Trophoblast cell (in vitro differentiated cells and primary cell): ENCODE data around the gene C6orf62.
"Not testable (repeated sequence)": the region's sequence is repeated elsewhere in the genome, so short reads cannot be mapped to it uniquely, and the experiment has no call there.

Experiments used
- DNase-seq, 2 donors: peaks; one replicate each; pipeline ENCODE4 v3.0.0-alpha.2; 2016
- H2AFZ ChIP-seq: 2 replicates; pipeline ENCODE4 v1.6.1; 2013; ENCODE audit warnings: low read length, moderate library complexity, mild to moderate bottlenecking; ENCODE audit not compliant: insufficient read depth, poor library complexity
- H2AK5ac ChIP-seq: 2 replicates; pipeline ENCODE4 v1.6.1; 2013; ENCODE audit warnings: mild to moderate bottlenecking, low read length
- H2BK120ac ChIP-seq: 2 replicates; pipeline ENCODE4 v1.6.1; 2013; ENCODE audit warnings: low read length, mild to moderate bottlenecking, moderate library complexity; ENCODE audit not compliant: insufficient read depth, poor library complexity
- H2BK12ac ChIP-seq: 2 replicates; pipeline ENCODE4 v1.6.1; 2013; ENCODE audit warnings: mild to moderate bottlenecking, low read length, moderate library complexity
- H2BK5ac ChIP-seq: 2 replicates; pipeline ENCODE4 v1.6.1; 2013; ENCODE audit warnings: low read length, low read depth, moderate library complexity, mild to moderate bottlenecking; ENCODE audit not compliant: poor library complexity
- H3K14ac ChIP-seq: 2 replicates; pipeline ENCODE4 v1.6.1; 2013; ENCODE audit warnings: mild to moderate bottlenecking, low read length
- H3K18ac ChIP-seq: 2 replicates; pipeline ENCODE4 v1.6.1; 2013; ENCODE audit warnings: mild to moderate bottlenecking, low read length
- H3K23ac ChIP-seq: 2 replicates; pipeline ENCODE4 v1.6.1; 2013; ENCODE audit warnings: low read length
- H3K27ac ChIP-seq: 2 replicates; pipeline ENCODE4 v1.5.1; 2013; ENCODE audit warnings: low read depth, mild to moderate bottlenecking, inconsistent platforms, low read length, moderate library complexity
- H3K27me3 ChIP-seq: 2 replicates; pipeline ENCODE4 v1.6.1; 2013; ENCODE audit warnings: inconsistent platforms, mild to moderate bottlenecking, low read length, moderate library complexity; ENCODE audit not compliant: insufficient read depth
- H3K36me3 ChIP-seq, 2 experiments: 1 replicate in 1 of 2; 2 replicates in 1 of 2; pipeline ENCODE4 v1.6.1; 2013; ENCODE audit warnings: low read length in 2 of 2, mild to moderate bottlenecking in 2 of 2, moderate library complexity in 1 of 2; ENCODE audit not compliant: insufficient read depth in 2 of 2, control insufficient read depth in 1 of 2
- H3K4ac ChIP-seq: 2 replicates; pipeline ENCODE4 v1.6.1; 2013; ENCODE audit warnings: low read depth, mild to moderate bottlenecking, low read length, moderate library complexity
- H3K4me1 ChIP-seq, 2 experiments: 1 replicate in 1 of 2; 2 replicates in 1 of 2; pipeline ENCODE4 v1.6.1; 2013; ENCODE audit warnings: low read length in 2 of 2, mild to moderate bottlenecking in 2 of 2, moderate library complexity in 1 of 2; ENCODE audit not compliant: insufficient read depth in 2 of 2, control insufficient read depth in 1 of 2
- H3K4me2 ChIP-seq: 2 replicates; pipeline ENCODE4 v1.6.1; 2013; ENCODE audit warnings: inconsistent platforms, mild to moderate bottlenecking, low read length, moderate library complexity
- H3K4me3 ChIP-seq: 2 replicates; pipeline ENCODE4 v1.5.1; 2013; ENCODE audit warnings: mild to moderate bottlenecking, low read depth, low read length, inconsistent platforms
- H3K79me1 ChIP-seq: one replicate; pipeline ENCODE4 v1.6.1; 2013; ENCODE audit warnings: low read length
- H3K79me2 ChIP-seq: 2 replicates; pipeline ENCODE4 v1.6.1; 2013; ENCODE audit warnings: low read length, mild to moderate bottlenecking; ENCODE audit not compliant: control insufficient read depth, insufficient read depth, poor library complexity
- H3K9ac ChIP-seq: 2 replicates; pipeline ENCODE4 v1.6.1; 2013; ENCODE audit warnings: mild to moderate bottlenecking, low read length
- H3K9me3 ChIP-seq: 2 replicates; pipeline ENCODE4 v1.6.1; 2013; ENCODE audit warnings: low read depth, mild to moderate bottlenecking, control low read depth, inconsistent platforms, low read length; ENCODE audit not compliant: insufficient read depth
- H4K12ac ChIP-seq: 2 replicates; pipeline ENCODE4 v1.6.1; 2013; ENCODE audit warnings: low read depth, mild to moderate bottlenecking, low read length, moderate library complexity
- H4K8ac ChIP-seq: 2 replicates; pipeline ENCODE4 v1.6.1; 2013; ENCODE audit warnings: low read depth, mild to moderate bottlenecking, low read length, moderate library complexity
- H4K91ac ChIP-seq: one replicate; pipeline ENCODE4 v1.6.1; 2013; ENCODE audit warnings: low read depth, mild to moderate bottlenecking, low read length, moderate library complexity
- WGBS: extraction: QIAGEN DNeasy Blood & Tissue Kit; methylation state at CpG from one replicate; pipeline ENCODE4 v1.1.7; 2013; ENCODE audit warnings: missing lambda C conversion rate; ENCODE audit not compliant: insufficient read length, insufficient coverage; ENCODE audit errors: extremely low coverage; 5-methylcytosine and 5-hydroxymethylcytosine counted together

Gene C6orf62

DNA sequence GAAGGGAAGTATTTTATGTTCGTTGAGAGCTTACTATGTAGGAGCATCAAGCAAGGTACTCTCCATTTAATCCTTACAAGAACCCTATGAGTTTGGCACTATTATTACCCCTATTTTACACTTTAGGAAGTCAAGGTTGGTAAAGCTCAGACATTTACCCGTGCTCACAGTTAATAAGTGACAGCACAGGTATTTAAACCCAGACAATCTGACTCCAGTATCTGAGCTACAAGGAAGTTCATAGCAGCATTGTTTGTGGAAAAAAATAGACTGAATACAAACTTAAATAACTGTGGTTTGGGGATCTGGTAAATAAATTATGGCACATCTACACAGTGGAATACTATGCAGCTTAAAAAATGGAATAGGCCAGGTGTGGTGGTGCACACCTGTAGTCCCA, 34.6 kb upstream of the C6orf62 start:
- Histone ChIP-seq H2AK5ac (no peak overlapping the region), H3K14ac (no peak overlapping the region), H3K18ac (no peak overlapping the region), H3K4me2 (no peak overlapping the region), H2BK12ac (no peak overlapping the region), H3K4me3 (no peak overlapping the region), H3K9me3 (no peaks in the 10 kb centered on the region), H3K36me3 (no peaks in the 10 kb centered on the region), H4K8ac (no peak overlapping the region), H3K27me3 (no peaks in the 10 kb centered on the region), H4K12ac (no peak overlapping the region), H3K79me1 (no peaks in the 10 kb centered on the region), H2BK120ac (no peak overlapping the region), H2AFZ (no peak overlapping the region), H3K4me1 (no peaks in the 10 kb centered on the region), H3K27ac (no peak overlapping the region), H3K79me2 (no peaks in the 10 kb centered on the region), H3K23ac (no peak overlapping the region), H3K4ac (no peak overlapping the region), H3K9ac (no peak overlapping the region), H4K91ac (no peak overlapping the region), H2BK5ac (no peak overlapping the region)
- WGBS: no CpG with 5 or more reads among the region's 2 CpGs
- DNase-seq: no peak

DNA sequence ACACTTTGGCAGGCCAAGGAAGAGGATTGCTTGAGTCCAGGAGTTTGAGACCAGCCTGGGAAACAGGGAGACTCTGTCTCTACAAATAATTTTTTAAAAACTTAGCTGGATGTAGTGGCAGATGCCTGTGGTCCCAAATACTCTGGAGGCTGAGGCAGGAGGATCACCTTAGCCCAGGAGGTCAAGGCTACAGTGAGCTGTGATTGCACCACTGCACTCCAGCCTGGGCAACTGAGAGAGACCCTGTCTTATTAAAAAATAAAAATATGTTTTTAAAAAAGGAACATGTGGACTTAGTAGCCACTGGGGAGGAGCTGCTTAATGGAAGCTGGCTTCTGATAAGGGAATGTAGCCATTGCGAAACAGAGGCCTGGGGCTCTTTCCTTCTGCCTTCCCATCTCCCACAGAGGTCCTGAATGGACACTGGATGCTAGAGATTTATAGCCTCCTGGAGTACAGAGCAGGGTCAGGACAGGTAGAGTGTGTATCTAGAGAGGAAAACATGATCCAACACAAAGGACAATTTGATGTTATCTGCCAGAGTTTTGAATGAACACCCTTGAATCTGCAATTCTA, 34.1 kb upstream of the C6orf62 start:
- Histone ChIP-seq H3K18ac (no peak overlapping the region), H3K23ac (no peak overlapping the region)
- WGBS: no CpG with 5 or more reads among the region's 1 CpG

DNA sequence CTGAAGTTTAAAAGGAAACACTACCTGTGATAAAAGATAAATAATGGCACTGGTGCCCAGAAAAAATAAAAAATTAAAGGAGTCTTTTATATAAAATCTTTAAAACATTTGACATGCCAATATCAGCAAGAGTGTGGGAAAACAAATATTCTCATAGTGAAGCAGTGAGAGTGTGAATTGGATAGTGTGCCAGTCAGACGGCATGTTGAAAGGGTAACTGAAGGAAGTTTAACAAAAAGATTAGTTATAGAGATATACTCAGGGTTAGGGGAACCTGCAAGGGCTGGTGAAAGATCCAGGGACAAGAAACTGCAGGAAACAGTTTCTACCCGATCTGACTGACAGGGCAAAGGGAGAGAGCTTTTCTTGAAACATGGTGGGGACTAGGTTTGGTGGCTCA, 33.5 kb upstream of the C6orf62 start:
- Histone ChIP-seq H2AFZ (no peak overlapping the region), H3K9me3 (no peaks in the 10 kb centered on the region), H2BK120ac (no peak overlapping the region), H3K79me2 (no peaks in the 10 kb centered on the region), H4K8ac (no peak overlapping the region), H3K4me1 (no peaks in the 10 kb centered on the region), H4K12ac (no peak overlapping the region), H3K9ac (no peak overlapping the region), H3K27ac (no peak overlapping the region), H2AK5ac (no peak overlapping the region), H3K4me3 (no peak overlapping the region), H2BK5ac (no peak overlapping the region), H3K36me3 (no peaks in the 10 kb centered on the region), H3K18ac (no peak overlapping the region), H2BK12ac (no peak overlapping the region), H3K4ac (no peak overlapping the region), H3K14ac (no peak overlapping the region), H3K23ac (no peak overlapping the region), H3K4me2 (no peak overlapping the region), H3K79me1 (no peaks in the 10 kb centered on the region), H3K27me3 (no peaks in the 10 kb centered on the region), H4K91ac (no peak overlapping the region)
- WGBS: no CpG with 5 or more reads among the region's 2 CpGs
- no peak for DNase-seq

More for the DNA sequence above, 34.1 kb upstream of the C6orf62 start:
- H3K4ac ChIP-seq: no peak overlapping the region
- no peak overlapping the region for H3K9ac ChIP-seq
- H3K4me3 ChIP-seq: no peak overlapping the region
- no peaks in the 10 kb centered on the region for H3K9me3 ChIP-seq
- H2AK5ac ChIP-seq: no peak overlapping the region
- no peaks in the 10 kb centered on the region for H3K79me1 ChIP-seq
- H3K4me2 ChIP-seq: no peak overlapping the region
- H2BK120ac ChIP-seq: no peak overlapping the region
- no peak overlapping the region for H4K91ac ChIP-seq
- H4K12ac ChIP-seq: no peak overlapping the region
- no peaks in the 10 kb centered on the region for H3K36me3 ChIP-seq
- H2BK12ac ChIP-seq: no peak overlapping the region
- DNase-seq: peak; percentile 48 to 69
- no peak overlapping the region for H3K14ac ChIP-seq
- H2BK5ac ChIP-seq: no peak overlapping the region
- no peak overlapping the region for H4K8ac ChIP-seq
- H3K27ac ChIP-seq: no peak overlapping the region
- no peaks in the 10 kb centered on the region for H3K27me3 ChIP-seq
- no peak overlapping the region for H2AFZ ChIP-seq
- no peaks in the 10 kb centered on the region for H3K4me1 ChIP-seq
- H3K79me2 ChIP-seq: no peaks in the 10 kb centered on the region

DNA sequence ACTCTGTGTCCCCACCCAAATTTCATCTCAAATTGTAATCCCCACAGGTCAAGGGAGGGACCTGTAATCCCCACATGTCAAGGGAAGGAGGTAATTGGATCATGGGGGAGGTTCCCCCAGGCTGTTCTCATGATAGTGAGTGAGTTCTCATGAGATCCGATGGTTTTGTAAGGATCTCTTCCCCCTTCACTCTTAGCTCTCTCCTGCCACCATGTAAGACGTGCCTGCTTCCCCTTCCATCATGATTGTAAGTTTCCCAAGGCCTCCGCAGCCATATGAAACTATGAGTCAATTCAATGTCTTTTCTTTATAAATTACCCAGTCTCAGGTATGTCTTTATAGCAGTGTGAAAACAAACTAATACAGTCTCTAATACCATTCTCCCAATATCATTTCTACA, 31.9 kb upstream of the C6orf62 start:
- H3K9me3 ChIP-seq, H4K91ac ChIP-seq, H3K14ac ChIP-seq, H2AFZ ChIP-seq, H2BK5ac ChIP-seq, H2BK12ac ChIP-seq, H3K4ac ChIP-seq, H3K79me2 ChIP-seq, DNase-seq, H3K4me3 ChIP-seq, H3K9ac ChIP-seq, H2AK5ac ChIP-seq, H3K79me1 ChIP-seq, H2BK120ac ChIP-seq, H4K12ac ChIP-seq, H3K27ac ChIP-seq, H3K36me3 ChIP-seq, H3K4me2 ChIP-seq, H3K4me1 ChIP-seq, H3K23ac ChIP-seq, H3K18ac ChIP-seq, H4K8ac ChIP-seq, H3K27me3 ChIP-seq: not testable (repeated sequence)
- no CpG with 5 or more reads among the region's 3 CpGs for WGBS
